ENCODE data around the gene REPS1. TPM values are rescaled to one million over a fixed set of nuclear protein-coding genes. Genes with fewer than 3 reads are reported as not detected.

The REPS1 gene
- total and polyA plus RNA-seq, 7 experiments from 2014 or later: 24.7 to 74.6 (median 65.4) TPM

GRCh38 chr6:138978229-138978628, 9.8 kb downstream of the REPS1 start:
- no peaks in the 10 kb centered on the region for H3K36me3 ChIP-seq (ENCODE audit: control insufficient read depth in 2 of 3, insufficient read depth in 3 of 3, low read length in 3 of 3)
- intact Hi-C loops (cut with micrococcal nuclease): no loop called here
- H3K4me3 ChIP-seq (ENCODE audit: low read length): no peak overlapping the region
- H3K27me3 ChIP-seq (ENCODE audit: control insufficient read depth in 2 of 2, insufficient read depth in 2 of 2, low read length in 2 of 2): no peaks in the 10 kb centered on the region
- peak overlapping the region in 2 of 10 donors; percentile 35 to 59 for H3K4me3 Mint-ChIP-seq
- H3K9me3 Mint-ChIP-seq: no peaks in the 10 kb centered on the region
- H3K9me3 ChIP-seq (ENCODE audit: control insufficient read depth in 2 of 3, low read length in 3 of 3): no peaks in the 10 kb centered on the region
- CTCF ChIA-PET: no interaction called here
- ATAC-seq (no peak), DNase-seq (no peak)
- peaks cover 19 to 83% (median 64%) of the 10 kb centered on the region in 7 donors for H3K4me1 Mint-ChIP-seq
- H3K4me1 ChIP-seq (ENCODE audit: control insufficient read depth in 2 of 2, insufficient read depth in 2 of 2, low read length in 2 of 2): peaks cover 18 to 26% of the 10 kb centered on the region in 2 donors
- peaks cover 0 to 6% (median 0%) of the 10 kb centered on the region in 5 donors for H3K36me3 Mint-ChIP-seq
- no peak overlapping the region for H3K27ac ChIP-seq (ENCODE audit: low read depth, low read length)
- no peaks in the 10 kb centered on the region for H3K27me3 Mint-ChIP-seq
- POLR2A ChIA-PET: no interaction called here
- no peak overlapping the region for H3K27ac Mint-ChIP-seq

- ATAC-seq: no peak
- no peak for DNase-seq
- peaks cover 23 to 88% (median 69%) of the 10 kb centered on the region in 7 donors for H3K4me1 Mint-ChIP-seq
- CTCF ChIA-PET: interaction anchor here (0.6 kb wide), 1 partner anchor 17 kb away, joined by 3 read pairs; no protein-coding TSS in a partner anchor
- Histone ChIP-seq H3K9me3 (ENCODE audit: control insufficient read depth in 2 of 3, low read length in 3 of 3) (no peaks in the 10 kb centered on the region), H3K4me3 (ENCODE audit: low read length) (no peak overlapping the region), H3K36me3 (ENCODE audit: control insufficient read depth in 2 of 3, insufficient read depth in 3 of 3, low read length in 3 of 3) (no peaks in the 10 kb centered on the region), H3K27ac (ENCODE audit: low read depth, low read length) (no peak overlapping the region), H3K27me3 (ENCODE audit: control insufficient read depth in 2 of 2, insufficient read depth in 2 of 2, low read length in 2 of 2) (no peaks in the 10 kb centered on the region), H3K4me1 (ENCODE audit: control insufficient read depth in 2 of 2, insufficient read depth in 2 of 2, low read length in 2 of 2) (peaks cover 18 to 26% of the 10 kb centered on the region in 2 donors)
- no peaks in the 10 kb centered on the region for H3K27me3 Mint-ChIP-seq
- POLR2A ChIA-PET: interaction anchor here (0.9 kb wide), 1 partner anchor 221 kb away, joined by 3 read pairs; no protein-coding TSS in a partner anchor
- H3K36me3 Mint-ChIP-seq: peaks cover 0 to 6% (median 0%) of the 10 kb centered on the region in 5 donors
- H3K4me3 Mint-ChIP-seq: no peak overlapping the region
- H3K27ac Mint-ChIP-seq: no peak overlapping the region
- intact Hi-C loops (cut with micrococcal nuclease): no loop called here
- H3K9me3 Mint-ChIP-seq: no peaks in the 10 kb centered on the region
Measured at GRCh38 chr6:138977646-138978167, 10.3 kb downstream of the REPS1 start.

DNA sequence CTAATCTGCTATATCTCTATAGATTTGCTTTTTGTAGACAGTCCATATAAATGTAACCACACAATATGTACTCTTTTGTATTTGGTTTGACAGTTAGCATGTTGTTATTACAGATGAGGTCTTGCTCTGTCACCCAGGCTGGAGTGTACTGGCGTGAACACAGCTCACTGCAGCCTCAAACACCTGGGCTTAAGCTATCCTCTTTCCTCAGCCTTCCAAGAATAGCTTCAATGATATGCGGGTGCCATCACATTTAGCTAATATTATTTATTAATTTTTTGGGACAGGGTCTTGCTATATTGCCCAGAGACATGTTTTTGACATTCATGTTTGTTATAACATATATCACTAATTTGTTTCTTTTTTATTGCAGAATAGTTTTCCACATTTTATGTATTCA, 10.8 kb downstream of the REPS1 start:
- DNase-seq (no peak), ATAC-seq (no peak)
- no peaks in the 10 kb centered on the region for H3K36me3 ChIP-seq (ENCODE audit: control insufficient read depth in 2 of 3, insufficient read depth in 3 of 3, low read length in 3 of 3)
- intact Hi-C loops (cut with micrococcal nuclease): no loop called here
- CTCF ChIA-PET: interaction anchor here (0.6 kb wide), 1 partner anchor 17 kb away, joined by 3 read pairs; no protein-coding TSS in a partner anchor
- Mint-ChIP-seq H3K27me3 (no peaks in the 10 kb centered on the region), H3K4me1 (peaks cover 23 to 93% (median 74%) of the 10 kb centered on the region in 7 donors), H3K27ac (no peak overlapping the region), H3K9me3 (no peaks in the 10 kb centered on the region), H3K4me3 (peak overlapping the region in 5 of 10 donors; percentile 0 to 29 (median 23)), H3K36me3 (peaks cover 0 to 6% (median 0%) of the 10 kb centered on the region in 5 donors)
- H3K27me3 ChIP-seq (ENCODE audit: control insufficient read depth in 2 of 2, insufficient read depth in 2 of 2, low read length in 2 of 2): no peaks in the 10 kb centered on the region
- POLR2A ChIA-PET: interaction anchor here (0.9 kb wide), 1 partner anchor 222 kb away, joined by 3 read pairs; no protein-coding TSS in a partner anchor
- peaks cover 18 to 23% of the 10 kb centered on the region in 2 donors for H3K4me1 ChIP-seq (ENCODE audit: control insufficient read depth in 2 of 2, insufficient read depth in 2 of 2, low read length in 2 of 2)
- H3K9me3 ChIP-seq (ENCODE audit: control insufficient read depth in 2 of 3, low read length in 3 of 3): no peaks in the 10 kb centered on the region
- no peak overlapping the region for H3K27ac ChIP-seq (ENCODE audit: low read depth, low read length)
- no peak overlapping the region for H3K4me3 ChIP-seq (ENCODE audit: low read length)

DNA sequence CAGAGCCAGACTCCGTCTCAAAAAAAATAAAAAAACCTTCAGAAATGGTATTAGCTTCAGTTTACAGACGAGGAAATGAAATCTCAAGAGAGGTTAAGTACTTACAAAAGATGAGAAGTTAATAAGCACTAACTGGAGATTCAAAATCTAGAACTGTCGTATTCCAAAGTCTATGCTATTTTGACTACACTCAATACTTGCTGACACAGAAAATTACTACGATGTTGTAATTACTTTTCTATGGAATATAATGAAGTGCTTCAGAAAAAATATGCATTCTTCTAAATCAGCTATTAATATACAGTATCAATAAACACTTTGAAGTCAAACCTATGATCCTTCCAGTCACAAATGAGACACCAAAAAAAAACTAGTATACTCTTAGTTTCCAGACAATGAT, 12.2 kb downstream of the REPS1 start:
- peak overlapping the region in 1 of 10 donors; percentile 30 for H3K4me3 Mint-ChIP-seq
- peaks cover 21 to 26% of the 10 kb centered on the region in 2 donors for H3K4me1 ChIP-seq (ENCODE audit: control insufficient read depth in 2 of 2, insufficient read depth in 2 of 2, low read length in 2 of 2)
- no peak overlapping the region for H3K27ac ChIP-seq (ENCODE audit: low read depth, low read length)
- no peak for DNase-seq
- no peaks in the 10 kb centered on the region for H3K27me3 Mint-ChIP-seq
- peaks cover 0 to 6% (median 0%) of the 10 kb centered on the region in 5 donors for H3K36me3 Mint-ChIP-seq
- H3K4me3 ChIP-seq (ENCODE audit: low read length): no peak overlapping the region
- H3K27me3 ChIP-seq (ENCODE audit: control insufficient read depth in 2 of 2, insufficient read depth in 2 of 2, low read length in 2 of 2): no peaks in the 10 kb centered on the region
- POLR2A ChIA-PET: interaction anchor here (0.6 kb wide), 1 partner anchor 1156 kb away, joined by 3 read pairs; no protein-coding TSS in a partner anchor
- H3K9me3 Mint-ChIP-seq: no peaks in the 10 kb centered on the region
- H3K36me3 ChIP-seq (ENCODE audit: control insufficient read depth in 2 of 3, insufficient read depth in 3 of 3, low read length in 3 of 3): no peaks in the 10 kb centered on the region
- no peaks in the 10 kb centered on the region for H3K9me3 ChIP-seq (ENCODE audit: control insufficient read depth in 2 of 3, low read length in 3 of 3)
- CTCF ChIA-PET: no interaction called here
- ATAC-seq: no peak
- H3K4me1 Mint-ChIP-seq: peaks cover 32 to 94% (median 76%) of the 10 kb centered on the region in 7 donors
- no peak overlapping the region for H3K27ac Mint-ChIP-seq
- intact Hi-C loops (cut with micrococcal nuclease): loop anchor here in 1 of 2 donors (2.0 kb wide), 1 partner anchor 17 kb away; no protein-coding TSS in a partner anchor

GRCh38 chr6:138973466-138974153, 14.4 kb downstream of the REPS1 start:
- Mint-ChIP-seq H3K27me3 (no peaks in the 10 kb centered on the region), H3K36me3 (peaks cover 0 to 4% (median 0%) of the 10 kb centered on the region in 5 donors), H3K4me3 (peak overlapping the region in 6 of 10 donors; percentile 12 to 55 (median 32)), H3K9me3 (no peaks in the 10 kb centered on the region), H3K4me1 (peaks cover 28 to 94% (median 88%) of the 10 kb centered on the region in 7 donors), H3K27ac (peak overlapping the region in 1 of 9 donors; percentile 3)
- no peak overlapping the region for H3K4me3 ChIP-seq (ENCODE audit: low read length)
- no peaks in the 10 kb centered on the region for H3K36me3 ChIP-seq (ENCODE audit: control insufficient read depth in 2 of 3, insufficient read depth in 3 of 3, low read length in 3 of 3)
- H3K9me3 ChIP-seq (ENCODE audit: control insufficient read depth in 2 of 3, low read length in 3 of 3): no peaks in the 10 kb centered on the region
- H3K27ac ChIP-seq (ENCODE audit: low read depth, low read length): no peak overlapping the region
- POLR2A ChIA-PET: interaction anchor here (1.0 kb wide), 1 partner anchor 81 kb away, joined by 3 read pairs; no protein-coding TSS in a partner anchor
- no peak for ATAC-seq
- peaks cover 21 to 34% of the 10 kb centered on the region in 2 donors for H3K4me1 ChIP-seq (ENCODE audit: control insufficient read depth in 2 of 2, insufficient read depth in 2 of 2, low read length in 2 of 2)
- no peak for DNase-seq
- no peaks in the 10 kb centered on the region for H3K27me3 ChIP-seq (ENCODE audit: control insufficient read depth in 2 of 2, insufficient read depth in 2 of 2, low read length in 2 of 2)
- CTCF ChIA-PET: no interaction called here
- intact Hi-C loops (cut with micrococcal nuclease): loop anchor here in 1 of 2 donors (1.0 to 2.0 kb wide), 2 partner anchors 11 to 15 kb away; no protein-coding TSS in a partner anchor

DNA sequence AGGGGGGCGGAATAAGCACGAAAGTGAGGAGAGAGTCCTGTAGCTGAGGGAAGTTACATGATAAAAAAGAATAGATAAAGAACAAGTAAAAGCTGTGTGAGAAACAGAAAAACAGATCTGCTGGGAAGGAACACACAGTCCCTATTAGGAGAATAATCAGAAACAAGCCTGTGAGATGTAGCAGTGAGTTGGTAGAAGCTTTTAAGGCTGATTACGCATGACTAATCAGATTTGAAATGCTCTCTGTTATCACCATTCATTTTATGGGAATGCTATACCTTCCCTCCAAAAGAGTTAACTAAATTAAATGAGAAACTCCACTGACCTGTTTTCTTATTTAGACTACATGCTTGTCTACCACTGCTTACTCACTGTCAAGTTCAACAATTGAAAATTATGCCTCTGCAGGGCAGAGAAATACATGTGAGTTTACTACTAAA, 15.8 kb downstream of the REPS1 start:
- H3K4me3 Mint-ChIP-seq: peak overlapping the region in 6 of 10 donors; percentile 1 to 53 (median 10)
- intact Hi-C loops (cut with micrococcal nuclease): no loop called here
- no peak overlapping the region for H3K4me3 ChIP-seq (ENCODE audit: low read length)
- ChIA-PET POLR2A (no interaction called here), CTCF (no interaction called here)
- peak overlapping the region in 1 of 9 donors; percentile 10 for H3K27ac Mint-ChIP-seq
- peaks cover 30 to 34% of the 10 kb centered on the region in 2 donors for H3K4me1 ChIP-seq (ENCODE audit: control insufficient read depth in 2 of 2, insufficient read depth in 2 of 2, low read length in 2 of 2)
- peaks cover 28 to 97% (median 88%) of the 10 kb centered on the region in 7 donors for H3K4me1 Mint-ChIP-seq
- no peaks in the 10 kb centered on the region for H3K9me3 ChIP-seq (ENCODE audit: control insufficient read depth in 2 of 3, low read length in 3 of 3)
- no peaks in the 10 kb centered on the region for H3K27me3 Mint-ChIP-seq
- ATAC-seq: no peak
- H3K27me3 ChIP-seq (ENCODE audit: control insufficient read depth in 2 of 2, insufficient read depth in 2 of 2, low read length in 2 of 2): no peaks in the 10 kb centered on the region
- no peaks in the 10 kb centered on the region for H3K36me3 ChIP-seq (ENCODE audit: control insufficient read depth in 2 of 3, insufficient read depth in 3 of 3, low read length in 3 of 3)
- H3K9me3 Mint-ChIP-seq: no peaks in the 10 kb centered on the region
- no peak for DNase-seq
- H3K36me3 Mint-ChIP-seq: peaks cover 0 to 7% (median 0%) of the 10 kb centered on the region in 5 donors
- H3K27ac ChIP-seq (ENCODE audit: low read depth, low read length): no peak overlapping the region

Data from naive thymus-derived CD4-positive, alpha-beta T cell (primary cell).